AG04450 (cell line): Measurements from ENCODE around the gene SEC23A. TPM values are rescaled to one million over a fixed set of nuclear protein-coding genes. Genes with fewer than 3 reads are reported as not detected.
"Not testable (repeated sequence)": the region's sequence is repeated elsewhere in the genome, so short reads cannot be mapped to it uniquely, and the experiment has no call there.

Source experiments
- CTCF ChIA-PET: fragments of 300-600, 350-600 bp; formaldehyde crosslinking; extraction: SDS; loops from one replicate; lab custom pipeline; 2022; ENCODE audit warnings: antibody characterized with exemption, inconsistent platforms; lab: Charles Lee
- POLR2A ChIA-PET: fragments of 350-600 bp; formaldehyde crosslinking; extraction: SDS; loops from one replicate; lab custom pipeline; 2021; ENCODE audit warnings: antibody characterized with exemption, inconsistent platforms; lab: Yijun Ruan, JAX
- DNase-seq: peaks from one replicate; pipeline ENCODE4 v3.0.0-alpha.2; 2011; ENCODE audit warnings: low read depth, low spot score
- H3K27ac ChIP-seq: one replicate; pipeline ENCODE4 v1.5.1; 2012; ENCODE audit warnings: low read depth, low read length, control low read depth
- H3K27me3 ChIP-seq: one replicate; pipeline ENCODE4 v1.6.0; 2012; ENCODE audit warnings: low read length; ENCODE audit not compliant: control insufficient read depth, insufficient read depth
- H3K4me3 ChIP-seq: 2 replicates; pipeline ENCODE4 v1.5.1; 2011; ENCODE audit warnings: mild to moderate bottlenecking, low read depth, low read length, control low read depth
- H3K9me3 ChIP-seq: 2 replicates; pipeline ENCODE4 v1.5.1; 2012; ENCODE audit warnings: low read length; ENCODE audit not compliant: control insufficient read depth, insufficient read depth
- polyA plus RNA-seq: library from polyadenylated mRNA; depleted of rRNA; stranded (reverse); fragments of >200 nt; gene quantifications from 2 replicates; pipeline ENCODE4 v1.2.3, GENCODE V29; 2011
- TF ChIP-seq, protein P1 (sequence below): IDR thresholded peaks from 2 replicates; pipeline ENCODE4 v1.5.1; 2011; ENCODE audit warnings: low read depth, low read length, control low read depth, inconsistent platforms

Gene SEC23A
- polyA plus RNA-seq, 1 experiment: 310 TPM

DNA sequence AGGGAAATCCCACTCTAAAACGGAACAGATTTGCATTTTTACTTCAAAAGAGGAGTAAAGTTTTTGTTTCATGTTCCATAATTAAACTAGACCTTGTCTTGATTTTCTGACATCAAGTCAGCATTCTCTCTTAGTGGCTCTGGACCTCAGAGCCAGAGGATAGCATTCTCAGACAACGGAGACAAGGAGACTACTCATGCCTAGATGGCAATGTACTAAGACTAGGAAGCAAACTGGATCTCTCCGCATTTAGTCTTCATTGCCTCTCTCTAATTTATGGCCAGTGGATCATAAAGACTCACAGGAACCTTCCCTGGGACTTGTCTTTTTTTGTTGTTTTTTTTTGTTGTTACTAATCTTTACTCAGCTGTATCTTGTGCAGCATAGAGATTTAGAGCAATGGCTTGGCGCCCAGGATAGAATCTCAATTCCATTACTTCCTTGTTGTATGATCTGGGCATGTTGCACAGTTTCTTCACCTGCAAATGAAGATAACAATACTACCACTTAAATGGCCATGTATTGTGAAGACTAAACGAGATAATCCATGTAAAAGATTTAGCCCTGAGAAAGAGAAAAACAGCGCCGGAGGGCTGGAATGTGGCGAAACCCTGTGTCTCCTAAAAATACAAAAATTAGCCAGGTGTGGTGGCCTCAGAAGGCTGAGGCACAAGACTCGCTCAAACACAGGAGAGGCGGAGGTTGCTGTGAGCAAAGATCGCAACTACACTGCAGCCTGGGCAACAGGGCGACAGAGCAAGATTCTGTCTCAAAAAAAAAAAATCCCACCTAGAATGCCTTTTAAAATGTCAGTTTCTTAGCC, 7.1 kb upstream of the SEC23A start:
- CTCF ChIA-PET: interaction anchor here (1.1 to 1.5 kb wide), 2 partner anchors 14 to 258 kb away, joined by 3 to 4 read pairs; no protein-coding TSS in a partner anchor
- H3K27me3 ChIP-seq: no peaks in the 10 kb centered on the region
- DNase-seq: no peak
- H3K27ac ChIP-seq: no peak overlapping the region
- no peaks in the 10 kb centered on the region for H3K9me3 ChIP-seq
- TF ChIP-seq, protein P1, sequence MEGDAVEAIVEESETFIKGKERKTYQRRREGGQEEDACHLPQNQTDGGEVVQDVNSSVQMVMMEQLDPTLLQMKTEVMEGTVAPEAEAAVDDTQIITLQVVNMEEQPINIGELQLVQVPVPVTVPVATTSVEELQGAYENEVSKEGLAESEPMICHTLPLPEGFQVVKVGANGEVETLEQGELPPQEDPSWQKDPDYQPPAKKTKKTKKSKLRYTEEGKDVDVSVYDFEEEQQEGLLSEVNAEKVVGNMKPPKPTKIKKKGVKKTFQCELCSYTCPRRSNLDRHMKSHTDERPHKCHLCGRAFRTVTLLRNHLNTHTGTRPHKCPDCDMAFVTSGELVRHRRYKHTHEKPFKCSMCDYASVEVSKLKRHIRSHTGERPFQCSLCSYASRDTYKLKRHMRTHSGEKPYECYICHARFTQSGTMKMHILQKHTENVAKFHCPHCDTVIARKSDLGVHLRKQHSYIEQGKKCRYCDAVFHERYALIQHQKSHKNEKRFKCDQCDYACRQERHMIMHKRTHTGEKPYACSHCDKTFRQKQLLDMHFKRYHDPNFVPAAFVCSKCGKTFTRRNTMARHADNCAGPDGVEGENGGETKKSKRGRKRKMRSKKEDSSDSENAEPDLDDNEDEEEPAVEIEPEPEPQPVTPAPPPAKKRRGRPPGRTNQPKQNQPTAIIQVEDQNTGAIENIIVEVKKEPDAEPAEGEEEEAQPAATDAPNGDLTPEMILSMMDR: no peak
- H3K4me3 ChIP-seq: no peak overlapping the region
- POLR2A ChIA-PET: interaction anchor here (1.0 kb wide), 1 partner anchor 60 kb away, joined by 5 read pairs; the partner anchor contains the start of gene TRAPPC6B

DNA sequence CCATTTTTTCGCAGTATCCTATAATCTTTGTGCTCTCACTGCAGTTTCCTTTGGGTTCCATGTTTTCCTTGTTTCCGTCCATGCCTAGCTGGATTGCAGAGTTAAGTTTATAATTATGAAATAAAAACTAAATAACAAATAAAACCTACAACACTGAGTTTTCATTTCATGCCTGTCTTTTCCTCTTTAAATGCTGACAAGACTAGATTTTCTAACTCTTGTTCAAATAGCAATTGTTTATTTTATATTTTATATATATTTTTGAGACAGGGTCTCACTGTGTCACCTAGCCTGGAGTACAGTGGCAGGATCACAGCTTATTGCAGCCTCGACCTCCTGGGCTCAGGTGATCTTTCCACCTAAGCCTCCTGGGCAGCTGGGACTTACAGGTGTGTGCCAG, 5.8 kb upstream of the SEC23A start:
- Histone ChIP-seq H3K27ac (no peak overlapping the region), H3K4me3 (no peak overlapping the region), H3K9me3 (no peaks in the 10 kb centered on the region), H3K27me3 (no peaks in the 10 kb centered on the region)
- ChIA-PET POLR2A (no interaction called here), CTCF (interaction anchor here (1.1 to 1.5 kb wide), 2 partner anchors 15 to 266 kb away, joined by 3 to 4 read pairs; no protein-coding TSS in a partner anchor)
- no peak for DNase-seq
- TF ChIP-seq, protein P1: no peak

- H3K27ac ChIP-seq: no peak overlapping the region
- H3K9me3 ChIP-seq: no peaks in the 10 kb centered on the region; the same call in 1 of the 2 replicates
- ChIA-PET CTCF (interaction anchor here (0.6 to 2.9 kb wide), 8 partner anchors 10 to 319 kb away, joined by 3 to 20 read pairs (median 5); no protein-coding TSS in a partner anchor), POLR2A (no interaction called here)
- TF ChIP-seq, protein P1: peak; percentile 65
- no peaks in the 10 kb centered on the region for H3K27me3 ChIP-seq
- no peak overlapping the region for H3K4me3 ChIP-seq
- no peak for DNase-seq
Observed at GRCh38 chr14:39107591-39107996, 4.6 kb upstream of the SEC23A start.

DNA sequence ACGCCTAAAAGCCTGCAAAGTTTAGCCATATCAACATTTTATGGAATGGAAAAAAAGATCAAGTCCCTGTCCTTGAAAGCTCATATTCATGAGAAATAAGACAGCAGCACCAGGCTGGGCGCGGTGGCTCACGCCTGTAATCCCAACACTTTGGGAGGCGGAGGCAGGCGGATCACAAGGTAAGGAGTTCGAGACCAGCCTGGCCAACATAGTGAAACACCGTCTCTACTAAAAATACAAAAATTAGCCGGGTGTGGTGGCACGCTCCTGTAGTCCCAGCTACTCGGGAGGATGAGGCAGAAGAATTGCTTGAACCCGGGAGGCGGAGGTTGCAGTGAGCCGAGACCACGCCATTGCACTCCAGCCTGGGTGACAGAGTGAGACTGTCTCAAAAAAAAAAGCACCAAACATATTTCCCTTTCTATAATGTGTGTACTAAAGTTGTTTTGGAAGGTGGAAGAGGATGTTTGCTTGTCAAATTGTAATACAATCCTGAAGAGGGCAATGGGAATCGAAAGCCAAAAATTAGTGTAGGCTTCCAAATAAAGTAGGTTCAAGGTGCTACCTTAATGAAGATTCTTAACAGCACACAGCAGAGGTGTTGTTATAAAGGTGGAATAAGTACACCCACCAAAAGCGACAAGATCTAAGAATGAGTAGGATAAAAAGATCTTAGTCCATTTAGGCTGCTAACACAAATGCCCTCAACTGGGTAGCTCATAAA, 1.2 kb upstream of the SEC23A start:
- peak overlapping the region; percentile 80 for H3K4me3 ChIP-seq
- CTCF ChIA-PET: interaction anchor here (0.7 to 1.7 kb wide), 2 partner anchors 10 to 326 kb away, joined by 6 to 8 read pairs; partner anchors contain the start of gene GEMIN2

DNA sequence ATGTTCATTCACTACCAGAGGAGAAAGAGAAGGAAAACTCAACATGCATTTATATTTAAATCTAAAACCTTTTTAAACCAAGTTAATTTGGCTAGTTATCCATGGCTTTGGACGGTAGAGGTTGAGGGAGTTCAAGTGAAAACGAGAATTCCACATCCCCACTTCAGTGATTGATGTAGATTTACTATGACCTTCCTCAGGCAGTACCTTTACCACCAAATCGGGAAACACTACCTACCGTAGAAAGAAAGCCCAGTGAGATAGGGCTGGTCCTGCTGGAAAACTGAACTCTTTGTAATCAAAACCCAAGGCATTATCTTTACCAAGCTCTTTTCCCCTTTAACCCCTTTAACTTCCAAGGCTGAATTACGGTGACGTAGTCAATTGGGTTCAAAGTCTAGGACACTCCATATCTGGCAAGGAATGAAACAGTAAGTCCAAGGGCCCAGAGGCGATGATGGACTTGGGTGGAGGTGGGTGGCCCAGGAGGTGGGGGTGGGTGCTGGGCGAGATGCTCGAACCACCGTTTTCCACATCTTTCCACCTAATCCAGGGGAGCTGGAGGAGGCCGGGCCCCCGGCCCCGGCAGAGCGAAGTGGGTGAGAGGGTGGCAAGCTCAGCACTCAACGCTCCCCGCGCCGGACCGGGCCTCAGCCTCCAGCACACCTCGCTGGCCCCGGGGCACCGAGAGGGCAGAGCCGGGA, 618 bp downstream of the SEC23A start:
- DNase-seq: no peak
- no peaks in the 10 kb centered on the region; the same call in 1 of the 2 replicates for H3K9me3 ChIP-seq
- CTCF ChIA-PET: interaction anchor here (0.7 to 1.0 kb wide), 3 partner anchors 267 to 867 kb away, joined by 3 to 8 read pairs (median 3); no protein-coding TSS in a partner anchor
- peak overlapping the region; percentile 94 for H3K27ac ChIP-seq
- peak overlapping the region; percentile 80 for H3K4me3 ChIP-seq
- H3K27me3 ChIP-seq: no peaks in the 10 kb centered on the region
- POLR2A ChIA-PET: interaction anchor here (0.6 to 2.9 kb wide), 8 partner anchors 11 to 330 kb away, joined by 3 to 19 read pairs (median 4); partner anchors contain the start of genes FBXO33, GEMIN2 and TRAPPC6B
- TF ChIP-seq, protein P1: no peak

More for the DNA sequence above, 1.2 kb upstream of the SEC23A start:
- H3K27me3 ChIP-seq, DNase-seq, H3K27ac ChIP-seq, H3K9me3 ChIP-seq: not testable (repeated sequence)
- POLR2A ChIA-PET: interaction anchor here (0.7 to 2.9 kb wide), 5 partner anchors 10 to 163 kb away, joined by 3 to 19 read pairs (median 10); partner anchors contain the start of genes GEMIN2, PNN and TRAPPC6B
